ENCODE data around the gene OSBPL8.

DNA sequence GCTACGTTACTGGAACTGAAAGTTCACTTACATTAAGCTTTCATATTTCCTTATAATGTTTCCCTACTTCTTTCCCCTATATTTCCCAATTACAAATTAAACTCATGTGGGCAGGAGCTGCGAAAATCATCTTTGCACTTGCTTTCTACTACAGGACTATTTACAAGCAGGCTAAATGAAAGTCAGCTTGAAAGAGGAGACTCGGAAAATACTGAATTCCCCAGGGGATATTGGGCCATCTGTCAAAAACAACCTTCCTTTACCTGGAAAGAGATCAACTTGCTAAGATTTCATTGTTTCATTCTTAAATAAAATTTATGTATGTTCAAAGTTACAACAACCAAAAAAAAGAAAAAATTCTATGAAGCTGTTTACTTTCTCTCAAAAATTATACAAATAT is 118.6 kb downstream of the OSBPL8 start:
- TF ChIP-seq, protein P1, sequence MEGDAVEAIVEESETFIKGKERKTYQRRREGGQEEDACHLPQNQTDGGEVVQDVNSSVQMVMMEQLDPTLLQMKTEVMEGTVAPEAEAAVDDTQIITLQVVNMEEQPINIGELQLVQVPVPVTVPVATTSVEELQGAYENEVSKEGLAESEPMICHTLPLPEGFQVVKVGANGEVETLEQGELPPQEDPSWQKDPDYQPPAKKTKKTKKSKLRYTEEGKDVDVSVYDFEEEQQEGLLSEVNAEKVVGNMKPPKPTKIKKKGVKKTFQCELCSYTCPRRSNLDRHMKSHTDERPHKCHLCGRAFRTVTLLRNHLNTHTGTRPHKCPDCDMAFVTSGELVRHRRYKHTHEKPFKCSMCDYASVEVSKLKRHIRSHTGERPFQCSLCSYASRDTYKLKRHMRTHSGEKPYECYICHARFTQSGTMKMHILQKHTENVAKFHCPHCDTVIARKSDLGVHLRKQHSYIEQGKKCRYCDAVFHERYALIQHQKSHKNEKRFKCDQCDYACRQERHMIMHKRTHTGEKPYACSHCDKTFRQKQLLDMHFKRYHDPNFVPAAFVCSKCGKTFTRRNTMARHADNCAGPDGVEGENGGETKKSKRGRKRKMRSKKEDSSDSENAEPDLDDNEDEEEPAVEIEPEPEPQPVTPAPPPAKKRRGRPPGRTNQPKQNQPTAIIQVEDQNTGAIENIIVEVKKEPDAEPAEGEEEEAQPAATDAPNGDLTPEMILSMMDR (IDR thresholded peaks at IDR 0.05; ENCODE audit: low read length): no peak
- no peak for TF ChIP-seq EZH2 (IDR thresholded peaks at IDR 0.05; ENCODE audit: borderline replicate concordance, low read length)
